Effector CD4-positive, alpha-beta T cell (primary cell): ENCODE data around the gene SSMEM1. TPM values are rescaled to one million over a fixed set of nuclear protein-coding genes. Genes with fewer than 3 reads are reported as not detected.
"Not testable (repeated sequence)": the region's sequence is repeated elsewhere in the genome, so short reads cannot be mapped to it uniquely, and the experiment has no call there.

ENCODE experiments used
- DNase-seq: peaks from one replicate; pipeline ENCODE4 v3.0.0-alpha.2; 2020
- total RNA-seq: gene quantifications from one replicate; lab custom pipeline; 2026; lab: John Stamatoyannopoulos, UW

The SSMEM1 gene, protein sequence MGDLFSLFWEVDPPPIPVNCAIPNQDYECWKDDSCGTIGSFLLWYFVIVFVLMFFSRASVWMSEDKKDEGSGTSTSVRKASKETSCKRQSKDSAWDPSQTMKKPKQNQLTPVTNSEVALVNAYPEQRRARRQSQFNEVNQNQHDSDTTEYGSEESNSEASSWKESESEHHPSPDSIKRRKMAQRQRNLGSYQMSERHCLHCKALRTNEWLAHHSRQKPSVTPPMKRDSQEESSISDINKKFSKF
- total RNA-seq, result not detected

DNA sequence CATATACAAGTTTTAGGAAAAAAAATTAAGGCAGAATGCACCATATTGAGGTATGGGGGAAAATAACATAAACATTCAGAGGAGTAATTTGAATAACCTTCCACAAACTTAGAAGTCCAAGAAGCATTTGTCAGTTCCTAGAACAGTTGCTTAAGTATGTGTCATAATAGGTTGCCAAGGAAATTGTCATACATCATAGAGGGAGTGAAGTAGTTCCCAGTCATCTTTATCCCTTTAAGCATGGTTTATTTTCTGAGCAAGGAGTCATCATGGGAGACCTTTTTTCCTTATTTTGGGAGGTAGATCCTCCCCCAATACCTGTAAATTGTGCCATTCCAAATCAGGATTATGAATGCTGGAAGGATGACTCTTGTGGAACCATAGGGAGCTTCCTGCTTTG lies at the start of gene SSMEM1:
TSS of gene SSMEM1 (plus strand) at position 219 of the 400 bp plus-strand sequence. CDS start at position 270, 51 bp downstream.
- DNase-seq, result no peak

DNA sequence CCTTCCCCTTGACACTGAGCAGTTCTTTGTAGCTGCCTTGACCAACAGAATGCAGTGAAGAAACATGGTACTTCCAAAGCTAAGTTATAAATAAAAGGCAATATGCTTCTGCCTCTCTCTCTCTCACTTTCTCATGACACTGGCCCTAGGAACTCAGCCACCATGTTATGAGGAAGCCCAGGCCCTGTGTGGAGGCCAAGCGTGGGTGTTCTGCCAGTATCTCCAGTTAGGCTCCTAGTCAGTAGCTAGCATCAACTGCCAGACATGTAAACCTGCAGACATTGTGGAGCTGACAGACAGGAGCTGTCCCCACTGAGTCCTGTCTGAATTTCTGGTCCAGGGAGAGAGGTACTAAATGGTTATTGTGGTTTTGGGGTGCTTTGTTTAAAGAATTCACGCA lies 47.6 kb upstream of the SSMEM1 start:
- DNase-seq, result no peak

DNA sequence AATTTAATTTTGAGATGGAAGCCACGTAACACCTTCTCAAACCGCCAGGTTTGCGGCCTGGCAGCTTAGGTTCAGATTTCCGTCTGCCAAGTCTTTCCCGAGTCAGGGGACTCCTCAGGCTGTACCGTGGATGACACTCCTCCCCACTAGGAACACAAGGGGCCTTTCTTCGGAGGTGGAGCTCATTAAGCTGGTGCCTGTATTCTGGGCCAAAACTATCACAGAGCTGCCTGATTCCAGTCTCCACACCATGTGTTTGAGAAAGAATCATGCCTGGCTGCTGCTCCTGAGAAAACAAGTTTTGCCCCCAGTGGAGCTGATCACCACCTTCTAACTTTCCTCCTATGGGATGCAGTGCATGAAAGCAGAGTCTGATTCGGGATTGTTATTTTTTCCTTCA lies 47.2 kb upstream of the SSMEM1 start:
- DNase-seq, result no peak

DNA sequence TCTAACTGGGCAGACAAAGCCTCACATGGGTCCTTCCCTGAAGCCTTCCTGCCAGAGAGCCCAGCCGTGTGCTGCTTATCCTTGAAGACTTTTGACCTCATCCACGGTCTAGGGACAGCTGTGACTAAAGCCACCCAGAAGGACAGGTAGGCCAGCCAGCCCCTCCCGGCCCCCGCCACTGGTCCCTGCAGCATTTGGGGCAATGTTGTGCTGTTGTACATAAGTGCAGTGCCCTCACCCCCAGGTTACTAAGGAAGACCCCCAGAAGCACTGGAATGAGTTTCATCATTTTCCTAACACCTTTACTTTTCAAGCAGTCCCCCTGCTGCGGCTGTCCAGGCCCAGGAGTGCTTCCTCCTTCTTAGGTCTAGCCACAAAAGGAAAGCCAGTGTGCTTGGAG lies 45.5 kb upstream of the SSMEM1 start:
- DNase-seq, result no peak

DNA sequence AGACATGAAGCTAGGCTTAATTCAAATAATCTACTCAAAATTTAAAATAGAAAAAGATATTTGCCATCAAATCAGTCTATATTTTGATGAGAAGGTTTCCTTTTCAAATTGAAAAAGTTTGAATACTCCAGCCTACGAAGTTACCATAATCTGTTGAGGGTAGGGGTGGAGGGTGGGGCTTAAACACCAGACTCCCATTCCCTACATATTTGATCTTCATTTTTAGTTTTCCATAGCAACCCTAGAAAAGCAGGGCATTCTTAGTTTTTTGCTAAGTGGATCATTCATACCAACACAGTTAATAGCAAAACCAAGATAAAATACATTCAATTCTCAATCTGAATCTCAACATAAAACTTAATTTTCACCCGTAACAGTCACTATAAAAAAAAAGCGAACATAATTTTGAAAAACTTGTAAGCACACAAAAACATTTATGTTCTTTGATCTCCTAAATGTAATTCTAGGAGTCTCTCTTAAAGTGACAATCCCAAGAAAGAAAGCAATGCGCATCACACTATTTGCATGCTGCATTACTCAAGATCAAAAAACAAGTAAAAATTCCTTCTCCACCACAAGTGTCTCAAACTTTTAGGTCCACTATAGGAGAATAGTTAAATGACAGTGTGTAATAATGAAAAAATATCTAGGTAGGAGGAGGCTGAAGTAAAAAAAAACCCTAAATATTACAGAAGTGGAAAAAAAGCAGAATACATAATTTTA lies 33.3 kb upstream of the SSMEM1 start:
- DNase-seq, result no peak

DNA sequence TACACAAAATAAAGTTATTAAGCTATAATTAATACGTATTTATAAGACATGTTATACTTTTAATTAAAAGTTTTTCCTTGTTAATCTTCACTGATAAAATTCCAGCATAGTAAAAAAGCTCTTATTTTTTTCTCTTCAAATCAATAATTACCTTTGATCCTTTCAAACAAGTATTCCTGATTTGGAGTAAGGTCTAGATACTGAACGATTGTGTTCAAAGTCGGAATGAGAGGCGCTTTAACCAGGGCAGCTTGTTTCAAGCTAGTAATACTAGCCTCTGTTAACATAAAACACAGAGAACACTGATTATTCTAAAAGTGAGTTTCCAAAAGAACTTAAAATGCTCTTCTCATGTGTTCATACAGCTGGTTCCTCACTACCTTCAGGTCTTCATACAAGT lies 29.4 kb upstream of the SSMEM1 start:
- no peak for DNase-seq

DNA sequence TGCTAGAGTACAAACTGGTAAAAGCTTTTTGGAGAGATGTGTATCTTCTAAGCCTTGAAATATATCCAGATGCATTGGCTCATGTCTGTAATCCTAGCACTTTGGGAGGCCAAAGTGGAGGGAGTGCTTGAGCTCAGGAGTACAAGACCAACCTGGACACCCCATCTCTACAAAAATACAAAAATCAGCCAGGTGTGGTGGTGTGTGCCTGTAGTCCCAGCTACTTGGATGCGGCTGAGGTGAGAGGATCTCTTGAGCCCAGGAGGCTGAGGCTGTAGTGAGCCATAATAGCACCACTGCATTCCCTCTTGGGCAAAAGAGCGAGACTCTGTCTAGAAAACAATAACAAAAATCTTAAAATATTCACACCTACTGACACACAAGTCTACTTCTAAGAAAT lies 28.0 kb upstream of the SSMEM1 start:
- no peak for DNase-seq

DNA sequence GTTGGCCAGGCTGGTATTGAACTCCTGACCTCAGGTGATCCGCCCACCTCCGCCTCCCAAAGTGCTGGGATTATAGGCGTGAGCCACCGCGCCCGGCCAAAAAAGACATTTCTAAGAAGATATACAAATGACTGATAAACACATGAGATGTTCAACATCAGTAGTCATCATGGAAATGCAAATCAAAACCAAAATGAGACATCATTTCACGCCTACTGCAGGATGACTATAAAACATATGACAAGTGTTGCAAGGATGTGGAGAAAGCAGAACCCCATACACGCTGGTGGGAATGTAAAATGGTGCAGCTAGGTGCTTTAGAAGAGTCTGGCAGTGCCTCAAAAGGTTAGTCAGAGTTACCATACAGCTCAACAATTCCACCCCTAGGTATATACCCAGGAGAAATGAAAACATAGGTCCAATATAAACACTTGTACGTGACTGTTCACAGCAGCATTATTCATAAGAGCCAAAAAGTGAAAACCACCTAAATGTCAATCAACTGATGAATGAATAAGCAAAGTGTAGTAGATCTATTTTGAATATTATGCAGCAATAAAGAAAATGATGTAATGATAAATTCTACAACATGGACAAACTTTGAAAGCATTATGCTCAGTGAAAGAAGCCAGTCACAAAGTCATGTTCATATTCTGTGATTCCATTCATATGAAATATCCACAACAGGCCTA lies 26.9 kb upstream of the SSMEM1 start:
- DNase-seq, result no peak

DNA sequence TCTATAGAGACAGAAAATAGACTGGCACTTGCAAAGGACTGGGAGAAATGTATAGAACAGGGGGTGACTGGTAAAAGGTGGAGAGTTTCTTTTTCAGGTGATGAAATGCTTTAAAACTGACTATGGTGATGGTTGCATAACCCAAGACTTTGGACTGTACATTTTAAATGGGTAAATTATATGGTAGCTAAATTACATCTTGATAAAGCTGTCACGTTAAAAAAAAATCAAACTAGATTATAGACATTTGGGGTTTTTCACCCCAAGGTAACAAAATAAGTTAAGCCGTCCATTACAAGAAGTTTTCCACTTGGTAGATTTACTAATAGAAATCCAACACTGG lies 26.4 kb upstream of the SSMEM1 start:
- no peak for DNase-seq

DNA sequence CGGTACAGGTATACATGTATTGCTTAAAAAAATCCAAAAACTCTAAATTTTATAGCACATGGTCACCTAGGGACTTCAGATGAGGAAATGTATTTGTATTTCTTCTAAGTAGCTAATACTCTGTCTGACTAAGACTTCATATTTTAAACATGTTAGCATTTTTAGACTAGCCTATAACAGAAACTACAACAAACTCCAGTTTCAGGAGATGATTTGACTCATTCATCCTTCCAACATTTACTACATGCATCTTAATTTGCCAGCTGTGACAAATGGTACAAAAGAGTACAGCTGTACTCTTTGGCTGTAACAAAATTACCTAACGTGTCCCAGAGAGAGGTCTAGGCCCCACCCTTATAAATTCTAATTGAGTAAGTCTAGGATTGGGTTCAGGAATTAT lies 24.7 kb upstream of the SSMEM1 start:
- DNase-seq, result no peak

DNA sequence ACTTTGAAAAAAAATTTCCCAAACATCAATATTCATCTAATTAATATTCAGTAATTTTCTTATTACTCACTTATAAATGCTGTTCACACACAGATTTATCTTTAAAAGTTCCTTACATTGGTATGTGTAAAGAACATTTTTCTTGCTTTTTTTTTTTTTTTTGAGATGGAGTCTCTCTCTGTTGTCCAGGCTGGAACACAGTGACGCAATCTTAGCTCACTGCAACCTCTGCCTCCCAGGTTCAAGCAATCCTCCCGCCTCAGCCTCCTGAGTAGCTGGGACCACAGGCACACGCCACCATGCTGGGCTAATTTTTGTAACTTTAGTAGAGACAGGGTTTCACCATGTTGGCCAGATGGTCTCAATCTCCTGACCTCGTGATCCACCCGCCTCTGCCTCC lies 23.3 kb upstream of the SSMEM1 start:
- not testable (repeated sequence) for DNase-seq

DNA sequence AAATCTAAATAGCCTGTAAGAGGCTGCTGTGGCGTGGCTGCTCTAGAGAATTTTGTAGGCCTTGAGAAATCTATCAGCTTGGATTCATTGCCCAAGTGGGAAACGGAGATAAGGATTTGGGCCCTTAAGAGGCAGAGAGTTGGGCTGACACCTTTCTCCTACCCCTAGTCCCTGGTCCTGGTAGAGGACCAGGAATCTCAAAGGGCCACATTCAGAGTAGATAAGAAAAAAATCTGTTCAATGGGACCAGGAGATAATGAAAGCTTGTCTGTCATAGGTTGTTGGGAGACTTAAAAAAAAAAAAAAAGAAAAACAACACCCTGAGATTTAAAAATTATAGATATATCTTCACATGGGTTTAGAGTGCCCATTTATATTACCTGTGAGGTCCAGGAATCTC lies 20.3 kb upstream of the SSMEM1 start:
- no peak for DNase-seq

DNA sequence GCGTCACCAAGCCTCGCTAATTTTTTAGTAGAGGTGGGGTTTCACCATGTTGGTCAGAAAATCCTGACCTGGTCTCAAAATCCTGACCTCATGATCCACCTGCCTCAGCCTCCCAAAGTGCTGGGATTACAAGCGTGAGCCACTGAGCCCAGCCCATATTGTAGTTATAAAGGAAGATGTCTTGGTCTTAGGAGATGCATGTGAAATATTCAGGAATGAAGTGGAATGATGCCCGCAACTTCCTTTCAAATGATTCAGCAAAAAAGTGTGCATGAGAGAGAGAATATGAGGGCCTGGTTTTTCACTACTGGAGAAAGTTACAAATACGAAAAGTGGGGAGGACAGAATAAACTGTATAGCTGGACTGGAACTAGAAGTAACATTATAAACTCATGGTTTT lies 18.3 kb upstream of the SSMEM1 start:
- no peak for DNase-seq

DNA sequence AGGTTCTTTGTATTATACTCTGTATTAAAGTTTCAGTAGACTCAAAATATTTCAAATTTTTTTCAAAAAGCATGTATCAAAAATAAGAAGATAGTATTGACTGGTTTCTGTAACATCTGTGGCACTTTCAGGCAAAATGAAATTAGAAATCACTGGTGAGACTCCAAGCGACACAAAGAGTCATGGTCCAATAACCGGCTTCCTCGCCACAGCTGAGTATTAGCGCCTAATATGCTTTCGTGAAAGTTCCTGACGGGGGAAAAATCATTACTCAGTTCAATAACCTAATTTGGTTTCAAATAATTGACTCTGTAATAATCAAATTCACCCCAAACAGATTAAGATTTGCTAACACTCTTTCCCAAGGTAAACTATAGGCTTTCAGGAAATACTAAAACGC lies 15.9 kb upstream of the SSMEM1 start:
- no peak for DNase-seq

DNA sequence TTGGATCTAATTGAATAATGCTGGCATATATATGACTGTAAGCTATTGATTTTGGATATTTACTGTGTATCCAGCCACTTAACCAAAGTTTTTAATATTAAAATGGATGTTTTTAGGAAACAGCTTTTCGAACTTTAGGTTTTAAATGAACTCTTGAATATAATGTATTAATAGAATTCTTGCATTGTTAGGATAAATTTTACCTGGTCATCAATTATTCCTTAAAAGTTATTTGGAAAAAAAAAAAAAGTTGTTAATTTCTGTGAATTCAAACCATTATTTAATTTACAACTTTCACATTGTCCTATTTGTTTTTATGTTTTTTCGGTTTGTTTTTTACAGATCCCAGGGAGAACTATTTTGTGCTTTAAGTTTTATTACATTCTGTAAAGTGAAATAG lies 12.3 kb upstream of the SSMEM1 start:
- DNase-seq, result no peak

DNA sequence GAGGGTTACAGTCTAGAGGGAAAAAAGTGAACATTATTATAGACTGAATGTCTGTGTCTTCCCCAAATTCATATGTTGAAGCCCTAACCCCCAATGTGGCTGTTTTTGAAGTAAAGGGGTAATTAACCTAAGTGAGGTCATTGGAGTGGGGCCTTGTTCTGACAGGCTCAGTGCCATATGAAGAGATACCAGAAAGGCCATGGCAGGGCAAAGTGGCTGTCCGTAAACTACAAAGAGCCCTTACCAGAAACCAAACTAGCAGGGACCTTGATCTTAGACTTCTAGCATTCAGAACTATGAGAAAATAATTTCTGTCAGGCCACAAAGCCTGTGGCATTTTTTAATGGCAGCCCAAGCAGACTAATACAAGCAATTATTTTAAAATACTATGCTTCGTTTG lies 11.2 kb upstream of the SSMEM1 start:
- DNase-seq, result no peak

DNA sequence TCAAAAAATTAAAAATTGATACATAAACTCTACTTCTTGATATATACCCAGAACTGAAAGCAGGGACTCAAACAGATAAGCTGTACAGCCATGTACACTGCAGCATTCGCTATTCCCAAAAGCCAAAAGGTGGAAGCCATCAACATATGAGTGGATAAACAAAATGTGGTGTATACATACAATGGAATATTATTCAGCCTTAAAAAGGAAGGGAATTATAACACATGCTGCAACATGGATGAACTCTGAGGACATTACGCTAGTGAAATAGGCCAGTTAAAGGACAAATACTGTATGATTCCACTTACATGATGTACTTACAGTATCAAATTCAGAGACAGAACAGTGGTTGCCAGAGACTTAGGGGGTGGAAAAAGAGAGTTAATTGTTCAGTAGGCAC lies 10.6 kb upstream of the SSMEM1 start:
- DNase-seq, result no peak

DNA sequence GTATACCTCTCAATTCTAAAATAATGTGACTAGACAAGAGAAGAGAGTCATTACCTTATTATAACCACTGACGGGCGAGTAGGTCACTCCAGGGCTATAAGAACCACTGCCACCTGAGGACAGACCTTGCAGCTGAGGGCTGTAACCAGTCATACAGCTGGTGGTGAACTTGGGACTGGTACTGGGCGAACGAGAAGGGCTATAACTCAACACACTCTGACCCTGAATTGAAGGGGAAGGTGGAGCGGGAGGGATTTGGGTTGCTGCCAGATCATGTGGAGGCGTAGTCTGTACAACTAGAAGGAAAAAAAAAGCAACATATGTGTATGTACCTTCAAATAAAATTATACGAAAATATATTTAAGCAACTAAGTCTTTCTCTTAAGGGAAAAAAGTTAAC lies 5.9 kb upstream of the SSMEM1 start:
- DNase-seq, result no peak

DNA sequence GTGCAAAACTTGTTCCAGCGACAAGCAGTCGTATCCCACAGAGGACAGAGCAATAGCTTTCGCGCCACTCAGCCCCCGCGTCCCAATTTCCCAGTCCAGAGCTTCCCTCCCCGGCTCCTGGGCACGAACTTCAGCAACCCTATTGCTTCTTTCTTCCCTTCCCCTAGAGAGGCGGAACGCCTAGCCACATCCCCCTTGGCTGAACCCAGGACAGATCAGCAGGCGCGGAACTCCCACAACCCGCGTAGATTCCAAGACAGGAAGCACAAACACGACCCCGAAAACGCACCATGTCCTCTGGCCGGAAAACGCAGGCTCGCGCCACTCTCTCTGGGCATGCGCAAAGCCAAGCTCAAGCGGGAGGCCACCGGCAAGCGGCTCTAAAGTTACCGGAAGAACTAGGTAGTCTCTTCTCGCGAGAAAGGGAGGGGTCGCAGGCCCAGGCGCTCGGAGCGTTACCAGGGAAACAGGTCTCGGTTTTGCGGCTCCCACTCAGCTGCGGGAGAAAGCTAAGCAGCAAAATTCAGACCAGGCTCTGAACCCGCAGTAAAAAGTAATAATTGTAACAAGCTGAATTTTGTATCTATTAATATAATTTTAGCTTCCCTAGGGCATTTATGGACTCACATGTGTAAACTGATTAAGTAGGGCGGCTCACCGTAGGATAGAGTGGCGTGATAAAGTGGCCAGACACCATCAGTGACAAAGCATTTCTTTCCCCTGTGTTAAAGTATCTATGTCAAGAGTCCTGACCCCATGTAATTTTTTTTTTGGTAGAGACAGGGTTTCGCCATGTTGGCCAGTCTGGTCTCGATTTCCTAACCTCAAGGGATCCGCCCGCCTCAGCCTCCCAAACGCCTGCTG lies 2.3 kb upstream of the SSMEM1 start, which contains the start of gene TMEM209:
TSS of gene TMEM209 (minus strand) at position 323 of the 864 bp plus-strand sequence. CDS start at position 292, 31 bp downstream.
- peak; percentile 91 for DNase-seq

DNA sequence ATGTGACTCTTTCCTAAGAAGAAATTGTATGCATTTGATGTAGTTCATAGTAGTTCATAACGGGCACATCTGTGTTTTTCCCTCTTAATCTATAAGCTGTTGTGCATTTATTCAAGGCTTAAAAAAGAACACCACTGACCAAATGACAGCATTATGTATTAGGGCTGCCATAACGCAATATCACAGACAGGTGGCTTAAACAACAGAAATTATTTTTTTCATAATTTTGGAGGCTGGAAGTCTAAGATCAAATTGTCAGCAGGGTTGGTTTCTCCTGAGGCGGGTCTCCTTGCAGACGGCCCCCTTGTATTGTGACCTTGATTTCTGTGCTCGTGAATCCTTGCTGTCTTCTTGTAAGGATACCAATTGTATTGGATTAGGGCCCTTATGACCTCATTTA lies 627 bp upstream of the SSMEM1 start:
- DNase-seq, result no peak

DNA sequence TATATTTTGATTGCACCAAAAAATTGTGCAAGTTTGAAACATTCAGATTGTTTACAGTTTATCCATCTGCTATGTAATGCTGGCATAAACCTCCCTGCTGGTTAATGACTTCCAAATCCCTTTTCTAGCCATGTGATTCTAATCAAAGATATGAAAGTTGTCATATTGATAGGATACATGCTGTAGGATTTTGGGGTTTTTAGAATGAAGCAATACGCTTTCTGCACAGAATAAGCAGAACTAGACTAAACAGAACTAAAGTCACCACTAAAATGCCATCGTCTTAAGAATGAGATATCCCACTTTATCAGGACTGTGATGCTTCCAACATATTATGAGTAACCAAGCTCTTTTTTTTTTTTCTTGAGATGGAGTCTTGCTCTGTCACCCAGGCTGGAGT lies 856 bp downstream of the SSMEM1 start:
- no peak for DNase-seq

DNA sequence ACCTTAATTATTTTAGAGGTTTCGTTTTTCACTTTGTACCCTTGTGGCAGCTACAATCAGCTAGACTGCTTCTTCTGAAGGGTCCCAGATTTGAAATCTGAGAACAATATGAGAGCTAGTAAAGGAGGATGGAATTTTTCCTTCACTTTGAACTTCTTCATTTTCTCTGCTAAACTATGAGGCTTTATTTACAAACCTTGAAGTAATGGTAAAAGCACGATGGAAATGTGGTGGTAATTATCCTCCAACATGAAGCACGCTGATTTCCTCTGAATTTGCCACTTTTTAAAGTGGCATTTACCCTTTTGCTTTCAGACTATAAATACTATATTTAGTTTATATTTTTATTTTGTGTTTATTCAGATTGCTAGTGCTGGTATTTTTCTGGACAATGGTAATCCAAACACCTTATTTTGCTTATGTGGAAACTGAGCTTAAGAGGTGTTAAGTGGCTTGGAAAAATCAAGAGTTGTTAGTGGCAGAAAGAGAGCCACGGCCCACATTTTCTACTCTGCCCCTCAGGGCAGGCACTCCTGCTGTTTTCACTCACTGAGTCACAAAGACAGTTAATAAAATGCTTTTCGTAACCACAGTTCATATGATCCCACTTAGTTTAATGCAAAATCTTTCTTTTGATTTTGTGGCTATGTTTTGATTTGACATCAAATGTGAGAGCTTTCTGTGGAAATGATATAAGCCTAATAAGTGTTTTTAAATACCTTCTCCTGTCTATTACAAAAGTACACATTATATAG lies 2.7 kb downstream of the SSMEM1 start:
- no peak for DNase-seq
